Duodenal mucosa (tissue), 2 donors: ENCODE measurements around the gene SCNN1A.

Experiments
- H3K27ac ChIP-seq: one replicate; pipeline ENCODE4 v1.7.0; 2013; ENCODE audit warnings: low read depth, low read length
- H3K27me3 ChIP-seq, 2 donors: one replicate each; pipeline ENCODE4 v1.7.0; 2013; ENCODE audit warnings: low read length in 2 of 2, control low read depth in 1 of 2; ENCODE audit not compliant: insufficient read depth in 2 of 2, control insufficient read depth in 1 of 2
- H3K36me3 ChIP-seq, 2 donors: one replicate each; pipeline ENCODE4 v1.7.0; 2013; ENCODE audit warnings: low read length in 2 of 2, control low read depth in 1 of 2; ENCODE audit not compliant: insufficient read depth in 2 of 2, control insufficient read depth in 1 of 2
- H3K4me1 ChIP-seq, 2 donors: one replicate each; pipeline ENCODE4 v1.7.0; 2013; ENCODE audit warnings: low read length in 2 of 2, control low read depth in 1 of 2; ENCODE audit not compliant: insufficient read depth in 2 of 2, control insufficient read depth in 1 of 2
- H3K4me3 ChIP-seq, 2 donors: one replicate each; pipeline ENCODE4 v1.7.0; 2013; ENCODE audit warnings: low read length in 2 of 2, low read depth in 1 of 2
- H3K9ac ChIP-seq, 2 donors: one replicate each; pipeline ENCODE4 v1.7.0; 2013; ENCODE audit warnings: low read length in 2 of 2, low read depth in 1 of 2
- H3K9me3 ChIP-seq, 2 donors: one replicate each; pipeline ENCODE4 v1.7.0; 2013; ENCODE audit warnings: low read length in 2 of 2, control low read depth in 1 of 2; ENCODE audit not compliant: control insufficient read depth in 1 of 2

The SCNN1A gene

GRCh38 chr12:6399884-6400644 is 24.7 kb upstream of the SCNN1A start:
- H3K4me1 ChIP-seq = peaks cover 0 to 8% of the 10 kb centered on the region in 2 donors
- H3K4me3 ChIP-seq = no peak overlapping the region
- no peak overlapping the region for H3K27ac ChIP-seq
- H3K9me3 ChIP-seq = no peaks in the 10 kb centered on the region
- no peak overlapping the region for H3K9ac ChIP-seq
- no peaks in the 10 kb centered on the region for H3K36me3 ChIP-seq
- no peaks in the 10 kb centered on the region for H3K27me3 ChIP-seq

DNA sequence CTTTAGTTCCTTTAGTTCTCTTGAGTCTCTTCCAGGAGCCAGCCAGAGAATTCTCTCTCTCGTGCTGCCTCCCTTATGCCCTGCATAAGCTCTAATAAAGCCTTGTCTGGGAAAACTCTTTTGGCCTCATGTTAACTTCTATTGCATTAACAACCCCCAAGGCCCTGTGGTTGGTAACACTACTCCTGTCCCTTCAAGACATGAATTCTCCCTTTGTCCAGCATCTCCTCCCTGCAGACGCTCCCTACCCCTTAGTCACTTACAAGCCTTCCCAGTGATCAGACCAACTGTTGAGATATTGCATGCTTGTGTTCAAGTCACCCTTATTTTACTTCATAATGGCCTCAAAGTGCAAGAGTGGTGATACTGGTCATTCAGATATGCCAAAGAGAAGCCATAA is 20.7 kb upstream of the SCNN1A start:
- peaks cover 13 to 27% of the 10 kb centered on the region in 2 donors for H3K4me1 ChIP-seq
- H3K27me3 ChIP-seq = no peaks in the 10 kb centered on the region
- H3K4me3 ChIP-seq = no peak overlapping the region
- no peak overlapping the region for H3K27ac ChIP-seq
- no peaks in the 10 kb centered on the region for H3K9me3 ChIP-seq
- H3K36me3 ChIP-seq = peaks cover 0 to 3% of the 10 kb centered on the region in 2 donors
- no peak overlapping the region for H3K9ac ChIP-seq

DNA sequence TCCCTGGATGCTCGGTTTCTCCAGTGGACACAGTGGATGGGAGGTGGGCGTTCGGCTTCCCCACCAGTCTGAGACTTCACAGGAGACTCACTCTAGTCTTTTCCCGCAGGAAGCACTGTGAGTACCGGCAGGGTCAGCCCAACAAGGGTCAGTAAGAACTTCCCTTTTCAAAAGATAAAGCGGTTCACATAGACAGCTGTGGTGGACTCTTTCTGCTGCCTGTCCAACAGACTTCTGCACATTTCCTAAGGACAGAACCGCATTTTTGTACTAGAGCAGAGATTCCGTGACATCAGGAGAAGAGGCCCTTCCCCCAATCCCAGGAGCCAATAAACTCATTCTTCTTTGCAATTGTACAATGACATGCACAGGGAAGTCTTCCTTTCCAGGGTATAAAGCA is 19.0 kb upstream of the SCNN1A start:
- Histone ChIP-seq H3K27me3 (no peaks in the 10 kb centered on the region), H3K4me1 (peaks cover 19 to 26% of the 10 kb centered on the region in 2 donors), H3K9me3 (no peaks in the 10 kb centered on the region), H3K27ac (no peak overlapping the region), H3K4me3 (no peak overlapping the region), H3K36me3 (peaks cover 0 to 14% of the 10 kb centered on the region in 2 donors), H3K9ac (no peak overlapping the region)

GRCh38 chr12:6393109-6393508 is 17.7 kb upstream of the SCNN1A start:
- H3K27me3 ChIP-seq = no peaks in the 10 kb centered on the region
- H3K4me3 ChIP-seq = no peak overlapping the region
- H3K4me1 ChIP-seq = peaks cover 19 to 26% of the 10 kb centered on the region in 2 donors
- peaks cover 8 to 26% of the 10 kb centered on the region in 2 donors for H3K36me3 ChIP-seq
- H3K9me3 ChIP-seq = no peaks in the 10 kb centered on the region
- no peak overlapping the region for H3K9ac ChIP-seq
- no peak overlapping the region for H3K27ac ChIP-seq

DNA sequence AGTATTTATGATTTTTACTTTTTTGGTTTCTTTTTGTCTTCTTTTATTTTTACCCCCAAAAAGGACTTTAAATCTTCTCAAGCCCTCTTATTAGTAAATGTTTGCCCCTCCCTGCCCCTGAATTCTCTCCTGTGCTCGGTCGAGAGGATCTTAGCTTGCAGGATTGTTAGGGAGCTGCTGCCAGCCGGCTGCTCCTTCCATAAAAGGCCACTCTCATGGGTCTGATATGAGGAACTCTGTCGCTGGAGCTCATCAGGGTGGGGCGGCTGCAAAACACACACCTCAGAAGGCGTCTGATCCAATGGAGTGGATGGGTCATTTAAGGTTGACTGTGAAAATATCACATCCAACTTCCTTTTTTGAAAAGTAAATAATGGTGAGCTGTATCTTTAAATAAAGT is 17.1 kb upstream of the SCNN1A start:
- Histone ChIP-seq H3K4me1 (peaks cover 19 to 26% of the 10 kb centered on the region in 2 donors), H3K27ac (peak overlapping the region; percentile 17), H3K9ac (peak overlapping the region in 1 of 2 donors; percentile 39), H3K9me3 (no peaks in the 10 kb centered on the region), H3K27me3 (no peaks in the 10 kb centered on the region), H3K4me3 (no peak overlapping the region), H3K36me3 (peaks cover 11 to 32% of the 10 kb centered on the region in 2 donors)

DNA sequence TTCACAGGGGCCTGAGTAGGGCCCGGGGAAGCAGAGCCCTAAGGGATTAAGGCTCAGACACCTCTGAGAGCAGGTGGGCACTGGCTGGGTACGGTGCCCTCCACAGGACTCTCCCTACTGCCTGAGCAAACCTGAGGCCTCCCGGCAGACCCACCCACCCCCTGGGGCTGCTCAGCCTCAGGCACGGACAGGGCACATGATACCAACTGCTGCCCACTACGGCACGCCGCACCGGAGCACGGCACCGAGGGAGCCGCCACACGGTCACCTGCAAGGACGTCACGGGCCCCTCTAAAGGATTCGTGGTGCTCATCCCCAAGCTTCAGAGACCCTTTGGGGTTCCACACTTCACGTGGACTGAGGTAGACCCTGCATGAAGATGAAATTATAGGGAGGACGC is 15.7 kb upstream of the SCNN1A start:
- peaks cover 28 to 33% of the 10 kb centered on the region in 2 donors for H3K4me1 ChIP-seq
- no peaks in the 10 kb centered on the region for H3K27me3 ChIP-seq
- H3K9ac ChIP-seq = no peak overlapping the region
- H3K36me3 ChIP-seq = peaks cover 18 to 45% of the 10 kb centered on the region in 2 donors
- no peak overlapping the region for H3K27ac ChIP-seq
- H3K4me3 ChIP-seq = no peak overlapping the region
- no peaks in the 10 kb centered on the region for H3K9me3 ChIP-seq

DNA sequence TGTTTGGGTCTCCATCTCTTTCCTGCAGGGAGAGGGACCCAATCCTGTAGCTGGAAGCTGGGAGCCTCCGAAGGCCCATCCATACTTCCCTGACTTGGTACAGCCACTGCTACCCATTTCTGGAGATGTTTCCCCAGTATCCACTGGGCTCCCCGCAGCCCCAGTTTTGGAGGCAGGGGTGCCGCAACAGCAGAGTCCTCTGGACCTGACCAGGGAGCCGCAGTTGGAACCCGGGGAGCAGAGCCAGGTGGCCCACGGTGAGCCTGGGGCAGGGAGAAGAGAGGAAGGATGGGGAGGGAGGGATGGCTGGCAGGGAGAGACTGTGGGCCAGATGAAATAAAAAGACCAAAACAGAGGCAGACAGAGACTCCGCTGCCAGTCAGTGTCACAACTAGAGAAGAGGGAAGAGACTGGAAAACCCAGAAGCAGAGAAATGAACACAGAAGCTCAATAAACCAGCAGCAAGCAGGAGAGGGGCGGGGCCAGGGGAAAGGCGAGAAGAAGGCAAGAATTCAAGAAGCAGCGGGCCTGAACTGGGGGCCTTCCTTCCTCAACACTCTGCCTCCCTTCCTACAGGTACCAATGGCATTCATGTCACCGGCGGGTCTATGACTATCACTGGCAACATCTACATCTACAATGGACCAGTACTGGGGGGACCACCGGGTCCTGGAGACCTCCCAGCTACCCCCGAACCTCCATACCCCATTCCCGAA is 14.9 kb upstream of the SCNN1A start:
- Histone ChIP-seq H3K27ac (no peak overlapping the region), H3K4me3 (no peak overlapping the region), H3K36me3 (peaks cover 18 to 46% of the 10 kb centered on the region in 2 donors), H3K9me3 (no peaks in the 10 kb centered on the region), H3K4me1 (peaks cover 33 to 39% of the 10 kb centered on the region in 2 donors), H3K27me3 (no peaks in the 10 kb centered on the region), H3K9ac (no peak overlapping the region)

GRCh38 chr12:6387541-6387940 is 12.2 kb upstream of the SCNN1A start:
- Histone ChIP-seq H3K27ac (no peak overlapping the region), H3K36me3 (peaks cover 18 to 46% of the 10 kb centered on the region in 2 donors), H3K4me1 (peaks cover 51 to 53% of the 10 kb centered on the region in 2 donors)

DNA sequence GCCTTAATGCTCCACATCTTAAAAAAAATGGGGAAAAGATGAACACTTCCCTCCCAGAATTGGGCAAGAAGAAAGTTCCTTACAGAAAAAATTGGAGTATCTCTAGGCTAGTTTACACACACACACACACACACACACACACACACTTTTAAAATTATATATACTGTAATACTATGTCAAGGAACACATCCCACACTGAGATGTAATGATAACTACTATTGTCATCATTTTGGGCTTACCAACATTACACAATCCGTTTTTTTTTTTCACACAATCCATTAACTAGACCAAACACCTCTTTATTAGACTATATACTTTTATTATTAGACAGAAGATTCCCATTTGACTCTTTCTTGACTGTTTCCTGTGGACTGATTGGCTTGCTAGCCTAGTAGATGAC is 11.1 kb upstream of the SCNN1A start:
- H3K36me3 ChIP-seq = peaks cover 18 to 46% of the 10 kb centered on the region in 2 donors
- no peaks in the 10 kb centered on the region for H3K9me3 ChIP-seq

More at GRCh38 chr12:6387541-6387940, 12.2 kb upstream of the SCNN1A start:
- Histone ChIP-seq H3K9ac (no peak overlapping the region), H3K4me3 (no peak overlapping the region), H3K27me3 (no peaks in the 10 kb centered on the region), H3K9me3 (no peaks in the 10 kb centered on the region)

GRCh38 chr12:6386038-6386437 is 10.7 kb upstream of the SCNN1A start:
- Histone ChIP-seq H3K4me1 (peaks cover 38 to 41% of the 10 kb centered on the region in 2 donors), H3K4me3 (no peak overlapping the region), H3K36me3 (peaks cover 18 to 43% of the 10 kb centered on the region in 2 donors), H3K27ac (no peak overlapping the region), H3K9ac (no peak overlapping the region), H3K9me3 (no peaks in the 10 kb centered on the region), H3K27me3 (no peaks in the 10 kb centered on the region)

More for the DNA sequence above, 11.1 kb upstream of the SCNN1A start:
- Histone ChIP-seq H3K4me3 (no peak overlapping the region), H3K9ac (no peak overlapping the region), H3K4me1 (peaks cover 41 to 46% of the 10 kb centered on the region in 2 donors), H3K27ac (no peak overlapping the region), H3K27me3 (no peaks in the 10 kb centered on the region)
